Natural killer cell (primary cell): ENCODE measurements around the gene FOXK1. TPM values are rescaled to one million over a fixed set of nuclear protein-coding genes. Genes with fewer than 3 reads are reported as not detected.

ENCODE experiments used
- ATAC-seq, 3 donors: fragments of 150-1000 bp in 2 of 3; fragments of 200-7000 bp in 1 of 3; cut with Tn5 transposase; 1 replicate in 1 of 3; 2 replicates in 2 of 3; pipeline ENCODE4 v1.10.0; 2021; ENCODE audit warnings: mild to moderate bottlenecking in 2 of 3, moderate library complexity in 2 of 3
- DNase-seq, 2 donors: peaks; one replicate each; pipeline versions ENCODE4 v3.0.0 to v3.0.0-alpha.2; 2013 to 2021; ENCODE audit warnings: mixed read lengths in 1 of 2
- H3K27ac ChIP-seq: one replicate; pipeline ENCODE4 v1.5.1; 2013; ENCODE audit warnings: mild to moderate bottlenecking, low read length
- H3K27me3 ChIP-seq: one replicate; pipeline ENCODE4 v1.6.1; 2013; ENCODE audit warnings: low read length; ENCODE audit not compliant: control insufficient read depth, insufficient read depth
- H3K36me3 ChIP-seq: one replicate; pipeline ENCODE4 v1.6.1; 2013; ENCODE audit warnings: low read length; ENCODE audit not compliant: control insufficient read depth, insufficient read depth
- H3K4me1 ChIP-seq: one replicate; pipeline ENCODE4 v1.6.1; 2013; ENCODE audit warnings: low read length; ENCODE audit not compliant: control insufficient read depth, insufficient read depth
- H3K4me3 ChIP-seq: one replicate; pipeline ENCODE4 v1.5.1; 2013; ENCODE audit warnings: low read length
- H3K9me3 ChIP-seq: one replicate; pipeline ENCODE4 v1.6.1; 2013; ENCODE audit warnings: low read length; ENCODE audit not compliant: control insufficient read depth, insufficient read depth
- H3K27ac Mint-ChIP-seq, 2 donors: one replicate each; pipeline ENCODE4 v1.8.0; 2022; ENCODE audit warnings: mild to moderate bottlenecking in 2 of 2, mixed read lengths in 2 of 2, moderate library complexity in 1 of 2
- H3K27me3 Mint-ChIP-seq, 2 donors: one replicate each; pipeline ENCODE4 v1.8.0; 2022; ENCODE audit warnings: low read depth in 2 of 2, mixed read lengths in 2 of 2
- H3K36me3 Mint-ChIP-seq: one replicate; pipeline ENCODE4 v1.8.0; 2022; ENCODE audit warnings: mixed read lengths
- H3K4me1 Mint-ChIP-seq, 2 donors: one replicate each; pipeline ENCODE4 v1.8.0; 2022; ENCODE audit warnings: mixed read lengths in 2 of 2
- H3K4me3 Mint-ChIP-seq: one replicate; pipeline ENCODE4 v1.8.0; 2022; ENCODE audit warnings: mild to moderate bottlenecking, moderate library complexity, mixed read lengths
- H3K9me3 Mint-ChIP-seq, 2 donors: one replicate each; pipeline ENCODE4 v1.8.0; 2022; ENCODE audit warnings: mixed read lengths in 2 of 2
- WGBS: methylation state at CpG from one replicate; pipeline ENCODE4 v1.1.7; 2013; ENCODE audit warnings: missing lambda C conversion rate; ENCODE audit not compliant: insufficient coverage; 5-methylcytosine and 5-hydroxymethylcytosine counted together
- intact Hi-C: fragments of 100-400 bp; cut with micrococcal nuclease; formaldehyde crosslinking; loops from one replicate; pipeline ENCODE4 v1.14.2; 2022
- total RNA-seq, 4 donors: library from RNA; stranded (reverse); fragments of 120-200 nt in 1 of 4; gene quantifications; one replicate each; pipeline versions ENCODE4 v1.2.3 to v1.2.4, GENCODE V29; 2013 to 2022
- TF ChIP-seq, protein P1 (sequence below): fragments of 200-600 bp; IDR thresholded peaks from one replicate; pipeline ENCODE4 v1.8.0; 2022; ENCODE audit warnings: antibody characterized with exemption

FOXK1 gene
- total RNA-seq, 3 donors from 2014 or later (not counting 1 experiment from before 2014, with no cell fraction given) = 51.6 to 59.7 (median 55.3) TPM

DNA sequence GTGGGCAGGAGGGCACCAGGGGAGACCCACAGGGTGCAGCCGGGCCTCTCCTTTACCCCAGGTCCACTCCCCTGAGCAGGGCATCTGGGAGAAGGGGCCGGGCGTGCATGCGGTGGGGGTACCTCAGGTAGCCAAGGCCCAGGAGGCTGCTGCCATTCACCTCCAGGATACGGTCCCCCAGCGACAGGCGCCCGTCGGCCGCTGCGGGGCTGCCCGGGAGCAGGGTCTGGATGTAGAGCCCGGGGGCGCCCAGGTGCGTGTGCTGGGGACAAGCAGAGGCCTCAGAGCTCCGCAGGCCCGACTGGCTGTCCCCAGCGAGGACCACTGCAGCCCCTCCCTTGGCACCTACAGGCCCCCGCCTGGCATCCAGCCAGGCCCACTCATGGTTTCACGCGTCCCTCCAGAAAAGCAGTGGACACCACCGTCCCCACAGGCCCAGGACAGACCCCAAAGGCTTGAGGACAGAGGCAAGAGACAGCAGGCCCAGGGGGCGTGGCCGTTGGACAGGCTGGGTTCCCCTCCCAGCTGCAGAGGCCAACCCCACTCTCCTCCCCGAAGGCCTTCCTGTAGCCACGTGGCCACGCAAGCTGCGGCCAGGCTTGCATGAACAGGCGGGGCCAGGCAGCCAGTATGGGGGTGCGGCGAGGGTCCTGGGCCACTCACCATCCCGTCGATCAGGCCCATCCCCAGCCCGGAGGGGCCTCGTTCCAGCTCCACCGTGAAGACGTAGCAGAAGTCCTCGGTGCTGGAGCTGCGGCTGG lies 117.6 kb downstream of the FOXK1 start:
- Histone ChIP-seq H3K9me3 (no peaks in the 10 kb centered on the region), H3K27ac (no peak overlapping the region), H3K36me3 (no peaks in the 10 kb centered on the region), H3K27me3 (no peaks in the 10 kb centered on the region), H3K4me3 (no peak overlapping the region), H3K4me1 (peaks cover 3% of the 10 kb centered on the region)
- DNase-seq (no peak), ATAC-seq (no peak)
- 90% methylated on average over 39 of the region's 39 CpGs for WGBS
- H3K4me1 Mint-ChIP-seq = peaks cover under 1% of the 10 kb centered on the region in 2 donors
- H3K27ac Mint-ChIP-seq = no peak overlapping the region
- TF ChIP-seq, protein P1, sequence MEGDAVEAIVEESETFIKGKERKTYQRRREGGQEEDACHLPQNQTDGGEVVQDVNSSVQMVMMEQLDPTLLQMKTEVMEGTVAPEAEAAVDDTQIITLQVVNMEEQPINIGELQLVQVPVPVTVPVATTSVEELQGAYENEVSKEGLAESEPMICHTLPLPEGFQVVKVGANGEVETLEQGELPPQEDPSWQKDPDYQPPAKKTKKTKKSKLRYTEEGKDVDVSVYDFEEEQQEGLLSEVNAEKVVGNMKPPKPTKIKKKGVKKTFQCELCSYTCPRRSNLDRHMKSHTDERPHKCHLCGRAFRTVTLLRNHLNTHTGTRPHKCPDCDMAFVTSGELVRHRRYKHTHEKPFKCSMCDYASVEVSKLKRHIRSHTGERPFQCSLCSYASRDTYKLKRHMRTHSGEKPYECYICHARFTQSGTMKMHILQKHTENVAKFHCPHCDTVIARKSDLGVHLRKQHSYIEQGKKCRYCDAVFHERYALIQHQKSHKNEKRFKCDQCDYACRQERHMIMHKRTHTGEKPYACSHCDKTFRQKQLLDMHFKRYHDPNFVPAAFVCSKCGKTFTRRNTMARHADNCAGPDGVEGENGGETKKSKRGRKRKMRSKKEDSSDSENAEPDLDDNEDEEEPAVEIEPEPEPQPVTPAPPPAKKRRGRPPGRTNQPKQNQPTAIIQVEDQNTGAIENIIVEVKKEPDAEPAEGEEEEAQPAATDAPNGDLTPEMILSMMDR = no peak
- H3K4me3 Mint-ChIP-seq = no peak overlapping the region
- no peaks in the 10 kb centered on the region for H3K27me3 Mint-ChIP-seq
- intact Hi-C loops = loop anchor here (2.0 kb wide), 1 partner anchor 285 kb away; no protein-coding TSS in a partner anchor
- no peaks in the 10 kb centered on the region for H3K36me3 Mint-ChIP-seq
- H3K9me3 Mint-ChIP-seq = no peaks in the 10 kb centered on the region

DNA sequence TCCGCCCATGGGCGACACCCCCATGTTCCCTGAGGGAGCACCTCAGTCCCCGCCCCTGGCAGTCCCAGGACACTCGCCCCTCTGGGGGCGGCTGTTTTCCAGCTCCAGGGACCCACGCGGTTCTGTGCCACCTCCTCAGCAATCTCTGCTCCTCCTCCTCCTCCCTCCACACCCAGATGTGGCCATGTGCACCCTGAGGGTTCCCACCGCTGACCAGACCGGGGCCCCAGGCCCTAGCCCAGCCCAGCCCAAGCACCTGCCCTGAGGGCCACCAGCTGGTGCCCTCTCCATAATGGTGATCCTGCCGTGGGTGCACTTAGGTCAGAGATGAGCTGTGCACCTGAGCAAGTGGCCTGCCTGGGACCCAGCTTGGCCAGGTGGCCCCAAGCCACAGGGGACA lies 118.4 kb downstream of the FOXK1 start:
- H3K9me3 Mint-ChIP-seq = no peaks in the 10 kb centered on the region
- H3K4me1 Mint-ChIP-seq = no peaks in the 10 kb centered on the region
- TF ChIP-seq, protein P1 = no peak
- 89% methylated on average over 10 of the region's 10 CpGs for WGBS
- Histone ChIP-seq H3K4me1 (peaks cover 3% of the 10 kb centered on the region), H3K4me3 (no peak overlapping the region), H3K9me3 (no peaks in the 10 kb centered on the region), H3K27me3 (no peaks in the 10 kb centered on the region), H3K36me3 (no peaks in the 10 kb centered on the region), H3K27ac (no peak overlapping the region)
- H3K4me3 Mint-ChIP-seq = no peak overlapping the region
- ATAC-seq (no peak), DNase-seq (no peak)
- no peaks in the 10 kb centered on the region for H3K36me3 Mint-ChIP-seq
- H3K27ac Mint-ChIP-seq = no peak overlapping the region
- no peaks in the 10 kb centered on the region for H3K27me3 Mint-ChIP-seq
- intact Hi-C loops = no loop called here

DNA sequence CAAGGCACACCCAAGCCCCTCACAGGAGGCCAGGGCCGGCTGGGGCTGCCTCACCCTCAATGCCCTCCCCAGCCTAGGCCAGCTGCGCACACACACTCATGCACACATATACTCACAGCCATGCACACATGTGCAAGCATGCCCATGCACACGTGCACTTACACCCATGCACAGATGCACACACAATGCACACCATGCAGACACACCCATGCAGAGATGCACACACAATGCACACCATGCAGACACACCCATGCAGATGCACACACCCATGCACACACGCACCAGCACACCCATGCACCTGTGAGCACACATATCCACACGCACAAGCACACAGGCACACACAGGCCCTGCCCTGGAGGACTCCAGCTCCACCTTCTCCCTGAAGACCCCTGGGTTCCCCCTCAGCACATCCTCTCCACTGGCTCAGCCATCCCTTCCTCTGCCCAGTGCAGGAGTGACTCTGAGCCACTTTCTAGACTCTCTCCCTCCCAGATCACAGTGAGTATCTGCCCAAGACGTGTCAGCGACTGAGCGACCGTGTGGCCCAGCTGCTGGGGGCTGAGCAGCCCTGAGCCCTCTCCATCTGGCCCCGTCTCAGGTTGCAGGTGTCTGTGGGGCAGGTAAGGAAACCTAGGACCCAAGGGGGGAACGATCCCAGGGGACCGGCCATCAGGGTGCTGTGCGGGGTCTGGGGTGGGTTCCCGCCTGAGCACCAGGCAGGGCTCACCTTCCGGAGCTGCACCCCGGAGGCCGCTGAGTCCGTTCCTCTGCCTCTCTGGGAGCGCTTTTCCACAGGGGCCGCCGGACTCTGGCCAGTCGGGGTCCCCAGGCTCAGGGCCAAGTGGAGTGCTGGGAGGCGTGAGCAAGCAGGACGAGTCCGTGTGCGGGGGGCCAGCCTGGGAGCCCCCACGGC lies 119.1 kb downstream of the FOXK1 start:
- no peak overlapping the region for H3K4me3 Mint-ChIP-seq
- ATAC-seq = peak in 1 of 3 donors; percentile 26
- H3K27me3 Mint-ChIP-seq = no peaks in the 10 kb centered on the region
- Histone ChIP-seq H3K27ac (no peak overlapping the region), H3K36me3 (no peaks in the 10 kb centered on the region), H3K9me3 (no peaks in the 10 kb centered on the region), H3K4me3 (no peak overlapping the region), H3K4me1 (peaks cover 3% of the 10 kb centered on the region), H3K27me3 (no peaks in the 10 kb centered on the region)
- H3K9me3 Mint-ChIP-seq = no peaks in the 10 kb centered on the region
- intact Hi-C loops = no loop called here
- WGBS = 94% methylated on average over 27 of the region's 27 CpGs
- H3K4me1 Mint-ChIP-seq = no peaks in the 10 kb centered on the region
- H3K36me3 Mint-ChIP-seq = no peaks in the 10 kb centered on the region
- no peak for DNase-seq
- TF ChIP-seq, protein P1 = no peak
- no peak overlapping the region for H3K27ac Mint-ChIP-seq
